Measurements from ENCODE around the gene SCNM1. TPM values are rescaled to one million over a fixed set of nuclear protein-coding genes. Genes with fewer than 3 reads are reported as not detected.

SCNM1 gene
- total RNA-seq, 1 experiment from 2014 or later: 53.6 TPM

DNA sequence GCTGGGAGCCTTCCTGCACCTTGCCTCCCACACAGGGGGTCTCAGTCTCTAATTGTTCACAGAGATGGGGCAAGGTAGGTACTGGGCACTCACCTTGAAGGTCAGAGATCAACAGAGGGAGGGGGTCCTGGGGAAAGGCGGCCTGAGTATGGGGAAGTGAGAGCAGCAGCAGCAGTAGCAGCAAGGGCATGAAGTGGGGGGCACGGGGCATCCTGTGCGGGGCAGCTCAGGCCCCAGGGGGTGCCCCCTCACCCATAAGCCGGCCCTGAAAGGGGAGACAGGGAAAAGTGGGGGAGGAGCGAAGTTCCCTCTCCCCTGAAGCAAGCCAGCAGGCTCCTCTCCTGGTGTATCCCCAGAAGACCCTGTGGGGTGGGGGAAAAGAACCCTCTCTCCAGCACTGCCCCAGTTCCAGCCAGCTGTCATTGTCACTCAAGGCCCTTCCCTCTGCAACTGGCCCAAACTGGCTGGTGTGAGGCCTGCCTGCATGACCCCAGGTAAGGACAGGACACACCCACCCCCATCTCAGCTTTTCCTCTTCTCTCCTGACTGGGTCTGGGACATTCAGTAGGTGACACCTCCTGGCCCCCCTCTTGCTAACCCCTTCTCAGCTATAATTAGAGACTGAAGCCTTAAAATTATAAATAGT, 23.4 kb upstream of the SCNM1 start:
- H3K36me3 Mint-ChIP-seq (ENCODE audit: insufficient read depth, unreplicated experiment): peaks cover 4% of the 10 kb centered on the region
- no peak overlapping the region for H3K27ac Mint-ChIP-seq (ENCODE audit: unreplicated experiment)
- no peak for DNase-seq
- peaks cover 7% of the 10 kb centered on the region for H3K4me1 Mint-ChIP-seq (ENCODE audit: low read depth, unreplicated experiment)
- Histone ChIP-seq H3K27me3 (replicated peaks; ENCODE audit: control insufficient read depth, insufficient read depth, low read length) (no peaks in the 10 kb centered on the region), H3K4me1 (peaks cover 6% of the 10 kb centered on the region), H3K36me3 (ENCODE audit: control insufficient read depth, insufficient read depth, low read length) (no peaks in the 10 kb centered on the region), H3K4me3 (ENCODE audit: low read depth, low read length) (no peak overlapping the region), H3K9me3 (no peaks in the 10 kb centered on the region)
- CTCF ChIA-PET: interaction anchor here (1.1 to 1.3 kb wide), 2 partner anchors 11 to 43 kb away, joined by 4 read pairs; no protein-coding TSS in a partner anchor
- intact Hi-C loops (cut with micrococcal nuclease; ENCODE audit: unreplicated experiment): no loop called here
- H3K9me3 Mint-ChIP-seq (ENCODE audit: unreplicated experiment): no peaks in the 10 kb centered on the region
- no peaks in the 10 kb centered on the region for H3K27me3 Mint-ChIP-seq (ENCODE audit: insufficient read depth, unreplicated experiment)
- POLR2A ChIA-PET: no interaction called here
- no TSS peak for BruUV-seq (replicated peaks)
- no peak overlapping the region for H3K4me3 Mint-ChIP-seq (ENCODE audit: unreplicated experiment)
- TF ChIP-seq, protein P1, sequence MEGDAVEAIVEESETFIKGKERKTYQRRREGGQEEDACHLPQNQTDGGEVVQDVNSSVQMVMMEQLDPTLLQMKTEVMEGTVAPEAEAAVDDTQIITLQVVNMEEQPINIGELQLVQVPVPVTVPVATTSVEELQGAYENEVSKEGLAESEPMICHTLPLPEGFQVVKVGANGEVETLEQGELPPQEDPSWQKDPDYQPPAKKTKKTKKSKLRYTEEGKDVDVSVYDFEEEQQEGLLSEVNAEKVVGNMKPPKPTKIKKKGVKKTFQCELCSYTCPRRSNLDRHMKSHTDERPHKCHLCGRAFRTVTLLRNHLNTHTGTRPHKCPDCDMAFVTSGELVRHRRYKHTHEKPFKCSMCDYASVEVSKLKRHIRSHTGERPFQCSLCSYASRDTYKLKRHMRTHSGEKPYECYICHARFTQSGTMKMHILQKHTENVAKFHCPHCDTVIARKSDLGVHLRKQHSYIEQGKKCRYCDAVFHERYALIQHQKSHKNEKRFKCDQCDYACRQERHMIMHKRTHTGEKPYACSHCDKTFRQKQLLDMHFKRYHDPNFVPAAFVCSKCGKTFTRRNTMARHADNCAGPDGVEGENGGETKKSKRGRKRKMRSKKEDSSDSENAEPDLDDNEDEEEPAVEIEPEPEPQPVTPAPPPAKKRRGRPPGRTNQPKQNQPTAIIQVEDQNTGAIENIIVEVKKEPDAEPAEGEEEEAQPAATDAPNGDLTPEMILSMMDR (IDR thresholded peaks at IDR 0.05; ENCODE audit: insufficient read depth in 1 of 2, low read depth in 1 of 2, low read length in 1 of 2, severe bottlenecking in 1 of 2, unreplicated experiment in 1 of 2): no peak

DNA sequence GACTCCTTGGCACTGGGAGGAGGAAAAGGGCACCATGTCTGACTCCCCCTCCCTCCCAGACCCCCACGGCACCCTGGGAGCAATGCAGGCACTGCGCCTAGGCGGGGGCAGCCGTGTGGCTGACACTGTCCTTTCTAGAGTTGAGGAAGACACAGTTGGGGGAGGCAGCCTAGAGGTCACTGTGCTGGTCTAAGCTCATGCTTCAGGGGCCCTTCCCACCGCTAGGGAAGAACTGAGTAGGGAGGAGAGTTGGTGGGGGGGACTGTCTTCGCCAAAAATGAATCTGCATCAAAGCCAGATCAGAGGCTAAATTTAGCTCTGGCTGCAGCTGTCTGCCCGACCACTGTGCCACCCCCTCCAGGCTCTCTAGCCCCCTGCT, 22.9 kb upstream of the SCNM1 start:
- no peaks in the 10 kb centered on the region for H3K9me3 Mint-ChIP-seq (ENCODE audit: unreplicated experiment)
- no peaks in the 10 kb centered on the region for H3K27me3 Mint-ChIP-seq (ENCODE audit: insufficient read depth, unreplicated experiment)
- Histone ChIP-seq H3K27me3 (replicated peaks; ENCODE audit: control insufficient read depth, insufficient read depth, low read length) (no peaks in the 10 kb centered on the region), H3K36me3 (ENCODE audit: control insufficient read depth, insufficient read depth, low read length) (no peaks in the 10 kb centered on the region), H3K4me1 (peaks cover 11% of the 10 kb centered on the region), H3K9me3 (no peaks in the 10 kb centered on the region), H3K4me3 (ENCODE audit: low read depth, low read length) (no peak overlapping the region)
- TF ChIP-seq, protein P1 (IDR thresholded peaks at IDR 0.05; ENCODE audit: insufficient read depth in 1 of 2, low read depth in 1 of 2, low read length in 1 of 2, severe bottlenecking in 1 of 2, unreplicated experiment in 1 of 2): no peak
- H3K4me1 Mint-ChIP-seq (ENCODE audit: low read depth, unreplicated experiment): peaks cover 12% of the 10 kb centered on the region
- H3K27ac Mint-ChIP-seq (ENCODE audit: unreplicated experiment): no peak overlapping the region
- H3K4me3 Mint-ChIP-seq (ENCODE audit: unreplicated experiment): no peak overlapping the region
- H3K36me3 Mint-ChIP-seq (ENCODE audit: insufficient read depth, unreplicated experiment): peaks cover 4% of the 10 kb centered on the region
- ChIA-PET CTCF (interaction anchor here (1.1 kb wide), 1 partner anchor 43 kb away, joined by 4 read pairs; no protein-coding TSS in a partner anchor), POLR2A (interaction anchor here (0.6 kb wide), 1 partner anchor 96 kb away, joined by 3 read pairs; the partner anchor contains the start of gene C1orf56)
- BruUV-seq (replicated peaks): no TSS peak
- intact Hi-C loops (cut with micrococcal nuclease; ENCODE audit: unreplicated experiment): no loop called here
- no peak for DNase-seq

DNA sequence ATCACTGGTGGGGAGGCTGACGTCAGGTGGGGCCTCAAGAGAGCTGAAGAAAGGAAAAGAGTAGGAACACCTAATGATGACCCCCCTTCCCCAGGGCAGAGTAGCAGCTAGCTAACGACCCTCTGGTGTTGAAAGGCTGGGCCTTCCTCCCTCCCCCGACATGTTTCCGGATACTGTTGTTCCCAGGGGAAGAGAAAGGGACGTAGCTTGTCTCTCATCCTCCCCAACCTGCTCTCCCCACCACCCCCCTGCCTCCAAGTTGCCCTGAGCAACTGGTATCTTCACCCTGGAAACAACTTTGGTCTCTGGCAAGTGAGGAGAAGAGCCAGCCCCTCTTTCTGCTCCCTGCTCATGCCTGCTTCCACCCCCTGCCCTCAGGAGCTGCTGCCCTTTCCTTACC, 22.0 kb upstream of the SCNM1 start:
- no peak overlapping the region for H3K27ac Mint-ChIP-seq (ENCODE audit: unreplicated experiment)
- intact Hi-C loops (cut with micrococcal nuclease; ENCODE audit: unreplicated experiment): no loop called here
- H3K36me3 ChIP-seq (ENCODE audit: control insufficient read depth, insufficient read depth, low read length): no peaks in the 10 kb centered on the region
- peaks cover 16% of the 10 kb centered on the region for H3K4me1 ChIP-seq
- TF ChIP-seq, protein P1 (IDR thresholded peaks at IDR 0.05; ENCODE audit: insufficient read depth in 1 of 2, low read depth in 1 of 2, low read length in 1 of 2, severe bottlenecking in 1 of 2, unreplicated experiment in 1 of 2): no peak
- H3K4me1 Mint-ChIP-seq (ENCODE audit: low read depth, unreplicated experiment): peaks cover 12% of the 10 kb centered on the region
- no peak for DNase-seq
- CTCF ChIA-PET: no interaction called here
- no peaks in the 10 kb centered on the region for H3K27me3 ChIP-seq (replicated peaks; ENCODE audit: control insufficient read depth, insufficient read depth, low read length)
- POLR2A ChIA-PET: no interaction called here
- H3K4me3 ChIP-seq (ENCODE audit: low read depth, low read length): no peak overlapping the region
- H3K9me3 ChIP-seq: no peaks in the 10 kb centered on the region
- H3K36me3 Mint-ChIP-seq (ENCODE audit: insufficient read depth, unreplicated experiment): peaks cover 4% of the 10 kb centered on the region
- no peaks in the 10 kb centered on the region for H3K27me3 Mint-ChIP-seq (ENCODE audit: insufficient read depth, unreplicated experiment)
- H3K4me3 Mint-ChIP-seq (ENCODE audit: unreplicated experiment): no peak overlapping the region
- no TSS peak for BruUV-seq (replicated peaks)
- no peaks in the 10 kb centered on the region for H3K9me3 Mint-ChIP-seq (ENCODE audit: unreplicated experiment)
